NCI-H748 treated with DMSO at 0.1 percent for 48 hours (cell line): ENCODE results near the gene PID1.

Experiments
- DNase-seq: peaks from one replicate; lab custom pipeline; 2025; lab: John Stamatoyannopoulos, UW

Gene PID1

DNA sequence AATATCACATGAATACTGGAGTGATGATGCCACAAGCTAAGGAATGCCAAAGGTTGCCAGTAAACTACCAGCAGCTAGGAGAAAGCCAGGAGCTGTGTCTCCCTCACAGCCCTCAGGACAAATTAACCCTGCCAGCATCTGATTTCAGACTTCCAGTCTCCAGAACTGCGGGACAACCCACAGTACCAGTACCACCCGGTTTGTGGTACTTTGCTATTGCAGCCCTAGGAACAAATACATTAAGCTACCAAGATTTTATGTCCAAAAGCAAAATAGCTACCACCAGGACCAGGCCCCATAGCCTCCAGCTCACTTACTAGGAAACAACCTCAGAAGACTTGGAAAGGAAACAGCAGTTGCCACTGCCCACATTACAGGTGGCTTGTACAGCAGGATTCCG lies 10.0 kb downstream of the PID1 start:
- DNase-seq: no peak

DNA sequence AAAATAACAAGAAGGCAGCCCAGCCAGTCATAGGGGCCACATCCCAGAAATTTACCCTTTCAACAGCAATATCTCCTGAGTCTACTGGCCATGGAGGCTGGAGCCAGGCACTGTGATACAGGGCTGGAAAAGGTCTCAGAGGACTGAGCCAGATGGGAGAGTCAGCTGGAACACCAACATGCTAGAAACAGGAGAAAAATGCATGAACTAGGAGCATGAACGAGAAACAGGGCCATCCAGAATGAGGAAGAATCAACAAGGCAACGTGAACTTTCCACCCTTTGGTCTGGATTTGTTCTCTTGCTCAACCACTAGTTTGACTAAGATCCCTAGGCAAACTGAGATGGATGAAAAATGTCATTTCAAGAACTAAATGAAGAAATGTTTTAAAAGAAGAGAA lies 13.1 kb downstream of the PID1 start:
- no peak for DNase-seq

DNA sequence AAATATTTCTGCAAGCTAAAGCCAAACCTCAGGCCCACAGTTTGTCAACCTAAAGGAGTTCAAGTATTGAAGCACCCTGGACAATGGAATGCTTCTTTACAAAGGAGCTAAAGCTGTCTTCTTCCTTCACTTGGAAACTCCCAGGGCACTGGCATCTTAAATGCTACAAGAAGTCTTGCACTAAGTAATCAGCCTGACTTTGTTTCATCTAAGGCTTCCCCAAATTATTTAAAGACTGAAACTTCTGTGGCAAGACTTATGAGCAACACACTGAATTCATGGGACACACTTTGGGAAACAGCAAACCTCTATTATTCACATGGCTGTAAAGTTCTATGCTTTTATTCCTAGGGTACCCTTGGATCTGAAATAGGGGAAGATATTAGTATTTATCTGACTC lies 14.7 kb downstream of the PID1 start:
- no peak for DNase-seq

- no peak for DNase-seq
These were observed 16.9 kb downstream of the PID1 start for GRCh38 chr2:229254206-229254605.

DNA sequence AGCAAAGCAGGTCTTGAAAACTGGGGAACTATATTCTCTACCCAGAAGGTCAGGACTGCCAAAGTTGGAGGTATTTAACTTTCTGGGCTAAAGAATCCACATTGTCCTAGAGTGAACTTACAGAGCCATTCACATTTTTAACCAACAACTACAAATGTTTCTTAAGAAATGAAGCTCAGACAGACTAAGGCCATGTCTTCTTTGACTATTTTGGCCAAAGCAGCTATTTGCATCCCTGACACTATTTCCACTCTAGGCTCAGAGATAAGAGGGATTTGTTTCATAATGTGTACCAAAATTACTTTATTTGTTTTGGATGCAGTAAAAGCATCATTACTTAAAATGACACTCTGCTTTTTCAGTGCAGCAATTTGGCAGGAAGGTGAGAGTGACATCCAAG lies 18.1 kb downstream of the PID1 start:
- no peak for DNase-seq

GRCh38 chr2:229252280-229252679 lies 18.8 kb downstream of the PID1 start:
- DNase-seq: no peak

GRCh38 chr2:229249536-229249935 lies 21.6 kb downstream of the PID1 start:
- DNase-seq: no peak

GRCh38 chr2:229246334-229246733 lies 24.8 kb downstream of the PID1 start:
- DNase-seq: no peak

DNA sequence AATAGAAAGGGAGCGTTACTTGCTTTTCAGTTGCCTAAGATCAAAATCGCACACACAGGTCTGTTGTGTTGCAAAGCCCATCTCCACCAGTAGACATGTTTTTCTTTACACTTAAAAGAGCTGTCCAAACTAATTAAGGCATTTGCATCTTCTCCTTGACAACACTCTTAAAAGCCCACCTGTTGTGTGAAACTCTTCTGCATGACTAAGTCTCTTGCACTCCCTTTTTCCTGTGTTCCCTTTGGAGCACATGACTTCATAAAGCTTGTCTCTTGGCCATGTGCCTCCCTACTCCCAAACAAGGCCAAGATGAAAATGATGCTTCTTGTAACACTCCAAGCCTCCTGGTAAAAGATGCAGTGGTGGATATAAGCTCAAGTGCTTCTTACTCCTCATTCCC lies 26.1 kb downstream of the PID1 start:
- no peak for DNase-seq

- no peak for DNase-seq
These were observed 27.1 kb downstream of the PID1 start for GRCh38 chr2:229243890-229244560.

GRCh38 chr2:229240984-229241491 lies 30.0 kb downstream of the PID1 start:
- DNase-seq: no peak

GRCh38 chr2:229239021-229239420 lies 32.1 kb downstream of the PID1 start:
- DNase-seq: no peak

DNA sequence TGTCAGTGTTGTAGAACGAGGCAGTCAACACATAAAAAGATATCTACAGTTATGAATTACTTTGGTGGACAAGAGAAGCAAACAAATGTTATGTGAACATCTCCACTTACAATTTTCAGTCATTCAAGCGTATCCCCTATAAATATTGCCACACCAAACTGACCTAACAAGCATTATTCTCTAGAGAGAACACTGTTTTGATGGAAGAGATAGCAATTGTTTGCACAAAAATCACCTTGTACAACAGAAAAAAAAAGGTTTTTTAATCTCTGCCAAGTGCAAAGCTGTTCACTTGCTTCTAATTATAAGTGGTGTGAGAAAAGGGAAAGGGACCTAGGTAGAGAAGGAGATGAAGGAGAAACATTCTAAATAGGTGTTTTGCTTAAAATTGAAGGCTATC lies 33.8 kb downstream of the PID1 start:
- no peak for DNase-seq

- no peak for DNase-seq
These were observed 35.8 kb downstream of the PID1 start for GRCh38 chr2:229235131-229235914.

- no peak for DNase-seq
These were observed 39.2 kb downstream of the PID1 start for GRCh38 chr2:229231885-229232284.

GRCh38 chr2:229231328-229231868 lies 39.7 kb downstream of the PID1 start:
- DNase-seq: no peak

DNA sequence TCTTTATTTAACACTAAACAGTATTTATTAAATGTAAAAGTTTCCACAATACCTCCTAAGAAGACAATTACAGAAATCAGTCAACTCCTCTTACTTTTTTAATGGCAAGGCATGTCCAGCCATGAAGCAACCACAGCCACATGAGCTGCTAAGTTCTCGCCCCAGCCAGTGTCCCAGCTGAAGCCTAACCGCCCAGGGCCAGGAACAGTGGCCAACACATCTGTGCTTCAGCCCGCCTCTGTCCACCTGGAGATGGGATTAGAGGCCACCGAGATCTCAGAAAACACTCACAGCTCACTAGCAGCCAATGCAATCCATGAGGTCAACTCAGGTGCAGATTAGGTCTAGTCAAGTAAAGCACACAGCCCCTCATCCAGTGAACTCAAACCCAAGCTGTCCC lies 40.2 kb downstream of the PID1 start:
- no peak for DNase-seq

DNA sequence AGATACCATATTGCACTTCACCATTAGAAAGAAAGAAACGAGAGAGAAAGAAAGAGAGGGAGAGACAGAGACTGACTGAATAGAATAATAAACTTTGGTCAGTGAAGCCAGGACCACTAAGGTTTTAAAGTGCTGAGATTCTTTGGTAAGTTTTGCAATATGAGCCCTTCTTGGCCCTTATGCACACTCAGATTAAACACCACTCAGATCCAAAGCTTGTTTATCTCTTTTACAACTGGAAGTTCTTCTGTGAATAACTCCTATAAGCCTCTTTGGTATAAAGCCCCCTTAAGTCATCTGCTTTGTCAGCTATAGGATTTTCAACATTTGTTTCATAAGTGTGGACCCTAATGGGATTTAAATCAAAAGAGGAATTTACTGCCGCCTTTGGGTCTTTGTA lies 40.8 kb downstream of the PID1 start:
- DNase-seq: no peak

DNA sequence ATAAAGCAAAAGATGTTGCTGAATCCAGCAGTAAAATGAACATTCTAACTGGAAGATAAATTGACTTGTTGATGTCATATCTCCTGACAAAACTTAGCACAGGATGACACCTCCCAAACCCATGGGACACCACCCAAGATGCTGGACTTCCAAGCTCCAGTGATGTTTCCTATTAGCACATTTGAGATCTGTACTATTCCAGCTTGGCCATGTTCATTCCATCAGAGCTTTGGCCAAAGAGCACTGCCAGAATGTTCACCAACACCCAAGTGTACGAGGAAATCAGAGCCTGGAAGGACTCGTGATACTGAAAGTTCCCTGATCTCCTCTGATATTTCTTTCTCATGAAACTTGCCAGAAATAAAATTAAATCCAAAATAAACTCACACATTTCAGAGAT lies 44.7 kb downstream of the PID1 start:
- no peak for DNase-seq

- DNase-seq: no peak
These were observed 48.0 kb downstream of the PID1 start for GRCh38 chr2:229223107-229223506.

- no peak for DNase-seq
These were observed 49.4 kb downstream of the PID1 start for GRCh38 chr2:229221641-229222040.

DNA sequence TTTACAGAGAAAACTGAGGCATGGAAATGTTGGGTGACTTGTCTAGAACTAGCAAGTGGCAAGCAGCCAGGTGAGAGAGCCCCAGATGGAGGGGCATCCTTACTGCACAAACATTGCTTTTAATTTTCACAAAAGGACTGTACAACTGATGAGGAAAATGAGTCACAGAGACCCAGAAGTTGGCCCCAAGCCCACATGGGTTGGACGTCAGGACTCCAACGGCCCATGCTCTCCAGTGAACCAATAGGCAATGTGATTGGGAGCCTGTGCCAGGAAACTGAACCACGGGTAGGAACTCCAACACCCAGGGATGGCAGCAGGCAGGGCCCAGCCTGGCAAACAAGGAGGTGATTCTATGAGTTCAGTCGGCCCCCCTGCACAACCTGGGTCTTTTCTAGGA lies 50.8 kb downstream of the PID1 start:
- DNase-seq: no peak

GRCh38 chr2:229218329-229218921 lies 52.7 kb downstream of the PID1 start:
- DNase-seq: no peak
